Parathyroid adenoma (tissue), 2 donors: ENCODE results near the gene CACNA1G.

Source experiments
- H2AFZ ChIP-seq: fragments of 300-600 bp; sonication (generic); one replicate; pipeline ENCODE4 v1.7.0; 2017; ENCODE audit warnings: antibody characterized with exemption, mild to moderate bottlenecking
- H3K27ac ChIP-seq: fragments of 300-600 bp; sonication (generic); one replicate; pipeline ENCODE4 v1.7.0; 2017
- H3K27me3 ChIP-seq: fragments of 300-600 bp; sonication (generic); one replicate; pipeline ENCODE4 v1.7.0; 2017; ENCODE audit warnings: low read length; ENCODE audit not compliant: control insufficient read depth, insufficient read depth
- H3K36me3 ChIP-seq: fragments of 300-600 bp; sonication (generic); one replicate; pipeline ENCODE4 v1.7.0; 2017; ENCODE audit warnings: low read length; ENCODE audit not compliant: control insufficient read depth, insufficient read depth
- H3K4me1 ChIP-seq: fragments of 300-600 bp; sonication (generic); one replicate; pipeline ENCODE4 v1.7.0; 2017; ENCODE audit warnings: control low read depth
- H3K4me2 ChIP-seq: fragments of 300-600 bp; sonication (generic); one replicate; pipeline ENCODE4 v1.7.0; 2017; ENCODE audit warnings: low read length
- H3K4me3 ChIP-seq: fragments of 300-600 bp; sonication (generic); one replicate; pipeline ENCODE4 v1.7.0; 2017; ENCODE audit warnings: low read depth, low read length
- H3K79me2 ChIP-seq: fragments of 300-600 bp; sonication (generic); one replicate; pipeline ENCODE4 v1.7.0; 2017; ENCODE audit warnings: control low read depth
- H3K9ac ChIP-seq: fragments of 300-600 bp; sonication (generic); one replicate; pipeline ENCODE4 v1.7.0; 2017; ENCODE audit warnings: mild to moderate bottlenecking
- H3K9me3 ChIP-seq: fragments of 300-600 bp; sonication (generic); one replicate; pipeline ENCODE4 v1.7.0; 2017; ENCODE audit warnings: low read length; ENCODE audit not compliant: control insufficient read depth
- CTCF ChIP-seq: fragments of 300-600 bp; sonication (generic); IDR thresholded peaks from one replicate; pipeline ENCODE4 v1.7.0; 2017; ENCODE audit warnings: antibody characterized with exemption, mild to moderate bottlenecking
- donor health status: primary hyperparathyroidism.

The CACNA1G gene

GRCh38 chr17:50579399-50579798, 18.9 kb downstream of the CACNA1G start:
- no peak overlapping the region for H3K4me2 ChIP-seq

GRCh38 chr17:50580646-50581045, 20.1 kb downstream of the CACNA1G start:
- Histone ChIP-seq H3K36me3 (no peaks in the 10 kb centered on the region), H3K9me3 (no peaks in the 10 kb centered on the region), H3K79me2 (no peaks in the 10 kb centered on the region), H3K27me3 (no peaks in the 10 kb centered on the region), H3K27ac (no peak overlapping the region), H3K4me3 (no peak overlapping the region), H3K4me1 (no peaks in the 10 kb centered on the region), H3K9ac (no peak overlapping the region), H2AFZ (no peak overlapping the region), H3K4me2 (no peak overlapping the region)
- no peak for TF ChIP-seq CTCF

More at GRCh38 chr17:50579399-50579798, 18.9 kb downstream of the CACNA1G start:
- no peak overlapping the region for H3K4me3 ChIP-seq
- no peak overlapping the region for H3K9ac ChIP-seq
- no peaks in the 10 kb centered on the region for H3K79me2 ChIP-seq
- TF ChIP-seq CTCF = no peak
- no peaks in the 10 kb centered on the region for H3K27me3 ChIP-seq
- no peaks in the 10 kb centered on the region for H3K36me3 ChIP-seq
- H3K27ac ChIP-seq = no peak overlapping the region
- no peaks in the 10 kb centered on the region for H3K9me3 ChIP-seq
- no peak overlapping the region for H2AFZ ChIP-seq
- H3K4me1 ChIP-seq = no peaks in the 10 kb centered on the region

GRCh38 chr17:50581316-50581715, 20.8 kb downstream of the CACNA1G start:
- H3K27ac ChIP-seq = no peak overlapping the region
- H3K9ac ChIP-seq = no peak overlapping the region
- no peak overlapping the region for H2AFZ ChIP-seq
- H3K9me3 ChIP-seq = no peaks in the 10 kb centered on the region
- H3K27me3 ChIP-seq = no peaks in the 10 kb centered on the region
- H3K4me2 ChIP-seq = no peak overlapping the region
- no peaks in the 10 kb centered on the region for H3K79me2 ChIP-seq
- no peak overlapping the region for H3K4me3 ChIP-seq
- TF ChIP-seq CTCF = no peak
- no peaks in the 10 kb centered on the region for H3K4me1 ChIP-seq
- no peaks in the 10 kb centered on the region for H3K36me3 ChIP-seq

- Histone ChIP-seq H3K4me2 (no peak overlapping the region), H3K4me3 (no peak overlapping the region), H3K9me3 (no peaks in the 10 kb centered on the region), H3K79me2 (no peaks in the 10 kb centered on the region), H3K36me3 (no peaks in the 10 kb centered on the region), H3K27me3 (no peaks in the 10 kb centered on the region), H2AFZ (no peak overlapping the region), H3K27ac (no peak overlapping the region), H3K9ac (no peak overlapping the region), H3K4me1 (no peaks in the 10 kb centered on the region)
- TF ChIP-seq CTCF = no peak
These were observed 22.2 kb downstream of the CACNA1G start for GRCh38 chr17:50582741-50583140.

- peaks cover 2% of the 10 kb centered on the region for H3K4me1 ChIP-seq
- H3K9ac ChIP-seq = no peak overlapping the region
- H3K27ac ChIP-seq = no peak overlapping the region
These were observed 23.1 kb downstream of the CACNA1G start for GRCh38 chr17:50583641-50584040.

More at GRCh38 chr17:50583641-50584040, 23.1 kb downstream of the CACNA1G start:
- Histone ChIP-seq H2AFZ (no peak overlapping the region), H3K27me3 (no peaks in the 10 kb centered on the region), H3K36me3 (no peaks in the 10 kb centered on the region), H3K4me2 (no peak overlapping the region), H3K9me3 (no peaks in the 10 kb centered on the region), H3K4me3 (no peak overlapping the region), H3K79me2 (no peaks in the 10 kb centered on the region)
- TF ChIP-seq CTCF = no peak
